ENCODE measurements around the gene MACROD2. TPM values are rescaled to one million over a fixed set of nuclear protein-coding genes. Genes with fewer than 3 reads are reported as not detected.

MACROD2 gene
- total RNA-seq, 6 experiments from 2014 or later, result 0.05 to 0.57 (median 0.11) TPM; not detected in 1

DNA sequence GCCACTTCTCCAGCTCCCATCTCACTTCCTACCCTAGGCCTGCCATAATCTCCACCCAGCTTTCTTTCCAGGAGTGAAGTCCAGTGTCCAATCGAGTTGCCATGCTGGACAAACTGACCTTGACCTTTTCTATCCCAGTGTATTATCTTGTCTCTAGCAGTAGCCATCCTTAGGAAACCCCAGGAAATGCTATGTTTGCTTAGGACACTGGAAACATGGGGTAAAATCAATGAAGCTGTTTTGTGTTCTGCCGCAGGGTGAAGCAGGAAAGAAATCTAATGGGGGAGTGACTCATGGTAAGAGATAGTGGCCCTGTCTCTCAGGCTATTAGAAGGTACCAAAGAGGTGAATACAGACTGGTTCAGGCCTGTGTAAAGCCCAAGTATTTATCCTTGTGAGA lies 1452.2 kb downstream of the MACROD2 start:
- no peaks in the 10 kb centered on the region for H3K36me3 Mint-ChIP-seq (ENCODE audit: low read depth)
- no peak overlapping the region for H3K4me3 Mint-ChIP-seq
- H3K4me1 Mint-ChIP-seq (ENCODE audit: low read depth), result no peaks in the 10 kb centered on the region
- no peak overlapping the region for H3K27ac Mint-ChIP-seq
- H3K9me3 Mint-ChIP-seq, result peaks cover 37% of the 10 kb centered on the region
- DNase-seq, result no peak
- H3K27me3 Mint-ChIP-seq (ENCODE audit: insufficient read depth), result no peaks in the 10 kb centered on the region
- TF ChIP-seq, protein P1, sequence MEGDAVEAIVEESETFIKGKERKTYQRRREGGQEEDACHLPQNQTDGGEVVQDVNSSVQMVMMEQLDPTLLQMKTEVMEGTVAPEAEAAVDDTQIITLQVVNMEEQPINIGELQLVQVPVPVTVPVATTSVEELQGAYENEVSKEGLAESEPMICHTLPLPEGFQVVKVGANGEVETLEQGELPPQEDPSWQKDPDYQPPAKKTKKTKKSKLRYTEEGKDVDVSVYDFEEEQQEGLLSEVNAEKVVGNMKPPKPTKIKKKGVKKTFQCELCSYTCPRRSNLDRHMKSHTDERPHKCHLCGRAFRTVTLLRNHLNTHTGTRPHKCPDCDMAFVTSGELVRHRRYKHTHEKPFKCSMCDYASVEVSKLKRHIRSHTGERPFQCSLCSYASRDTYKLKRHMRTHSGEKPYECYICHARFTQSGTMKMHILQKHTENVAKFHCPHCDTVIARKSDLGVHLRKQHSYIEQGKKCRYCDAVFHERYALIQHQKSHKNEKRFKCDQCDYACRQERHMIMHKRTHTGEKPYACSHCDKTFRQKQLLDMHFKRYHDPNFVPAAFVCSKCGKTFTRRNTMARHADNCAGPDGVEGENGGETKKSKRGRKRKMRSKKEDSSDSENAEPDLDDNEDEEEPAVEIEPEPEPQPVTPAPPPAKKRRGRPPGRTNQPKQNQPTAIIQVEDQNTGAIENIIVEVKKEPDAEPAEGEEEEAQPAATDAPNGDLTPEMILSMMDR (IDR thresholded peaks at IDR 0.05), result no peak

DNA sequence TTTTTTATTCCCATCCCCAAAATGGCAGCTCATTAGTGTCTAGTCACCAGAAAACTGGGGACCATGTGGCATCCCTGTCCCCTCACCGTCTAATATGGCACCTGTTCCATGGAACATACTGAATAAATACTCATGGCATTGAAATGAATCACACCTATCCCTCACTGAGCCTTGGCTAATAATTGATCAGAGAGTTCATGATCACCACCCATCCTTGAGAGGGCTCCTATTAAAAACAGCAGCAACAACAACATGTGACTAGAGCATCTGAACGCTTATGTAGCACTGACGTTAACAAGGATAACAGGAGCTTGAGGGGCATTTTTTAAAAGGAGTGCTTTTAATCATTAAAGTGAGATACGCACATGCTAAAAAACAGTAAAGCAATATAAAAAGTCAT lies 1453.7 kb downstream of the MACROD2 start:
- no peak for DNase-seq
- no peaks in the 10 kb centered on the region for H3K4me1 Mint-ChIP-seq (ENCODE audit: low read depth)
- H3K27me3 Mint-ChIP-seq (ENCODE audit: insufficient read depth), result no peaks in the 10 kb centered on the region
- H3K27ac Mint-ChIP-seq, result no peak overlapping the region
- TF ChIP-seq, protein P1 (IDR thresholded peaks at IDR 0.05), result no peak
- H3K4me3 Mint-ChIP-seq, result no peak overlapping the region
- H3K9me3 Mint-ChIP-seq, result peaks cover 39% of the 10 kb centered on the region
- no peaks in the 10 kb centered on the region for H3K36me3 Mint-ChIP-seq (ENCODE audit: low read depth)

DNA sequence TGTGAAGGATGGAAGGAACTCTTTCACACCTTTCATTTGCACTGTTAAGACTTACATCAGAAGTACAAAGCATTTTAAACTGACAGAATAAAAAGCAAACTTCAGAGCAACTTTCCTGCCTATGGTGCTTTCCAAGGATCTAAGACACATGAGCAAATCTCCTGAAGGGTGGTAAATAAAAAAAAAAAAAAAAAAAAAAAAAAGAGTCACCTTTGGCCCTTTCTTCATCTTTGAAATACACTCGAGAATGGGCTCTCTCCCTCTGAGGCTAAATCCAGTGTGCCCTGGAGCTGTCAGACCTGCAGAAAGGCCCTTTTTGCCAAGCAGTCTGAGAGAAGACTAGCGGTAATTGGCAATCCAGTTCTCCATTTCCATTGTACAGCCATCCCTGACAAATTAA lies 1455.9 kb downstream of the MACROD2 start:
- H3K4me3 Mint-ChIP-seq, result no peak overlapping the region
- DNase-seq, result no peak
- no peaks in the 10 kb centered on the region for H3K4me1 Mint-ChIP-seq (ENCODE audit: low read depth)
- H3K36me3 Mint-ChIP-seq (ENCODE audit: low read depth), result no peaks in the 10 kb centered on the region
- no peak overlapping the region for H3K27ac Mint-ChIP-seq
- peaks cover 42% of the 10 kb centered on the region for H3K9me3 Mint-ChIP-seq
- TF ChIP-seq, protein P1 (IDR thresholded peaks at IDR 0.05), result no peak
- H3K27me3 Mint-ChIP-seq (ENCODE audit: insufficient read depth), result no peaks in the 10 kb centered on the region

DNA sequence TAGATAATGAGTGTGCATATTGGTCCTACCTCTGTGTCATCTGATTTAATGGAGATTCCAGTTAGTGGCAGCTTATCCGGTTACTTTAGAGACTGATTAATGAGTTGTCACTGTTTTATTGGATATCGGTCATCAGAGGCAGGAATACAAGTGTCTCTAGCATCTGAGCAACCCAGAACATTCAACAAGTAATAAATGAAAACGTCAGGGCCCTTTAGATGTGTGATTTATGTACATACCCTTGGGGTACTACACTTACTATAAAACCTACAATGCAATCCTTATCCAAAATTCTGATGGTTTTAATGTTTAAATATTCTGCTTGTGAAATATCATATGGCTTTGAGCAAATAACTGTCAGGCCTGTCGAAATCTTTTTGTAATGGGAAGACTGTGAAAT lies 1460.0 kb downstream of the MACROD2 start:
- no peaks in the 10 kb centered on the region for H3K36me3 Mint-ChIP-seq (ENCODE audit: low read depth)
- no peak overlapping the region for H3K27ac Mint-ChIP-seq
- no peak for DNase-seq
- TF ChIP-seq, protein P1 (IDR thresholded peaks at IDR 0.05), result no peak
- H3K9me3 Mint-ChIP-seq, result peaks cover 41% of the 10 kb centered on the region
- no peaks in the 10 kb centered on the region for H3K27me3 Mint-ChIP-seq (ENCODE audit: insufficient read depth)
- no peak overlapping the region for H3K4me3 Mint-ChIP-seq
- H3K4me1 Mint-ChIP-seq (ENCODE audit: low read depth), result no peaks in the 10 kb centered on the region

DNA sequence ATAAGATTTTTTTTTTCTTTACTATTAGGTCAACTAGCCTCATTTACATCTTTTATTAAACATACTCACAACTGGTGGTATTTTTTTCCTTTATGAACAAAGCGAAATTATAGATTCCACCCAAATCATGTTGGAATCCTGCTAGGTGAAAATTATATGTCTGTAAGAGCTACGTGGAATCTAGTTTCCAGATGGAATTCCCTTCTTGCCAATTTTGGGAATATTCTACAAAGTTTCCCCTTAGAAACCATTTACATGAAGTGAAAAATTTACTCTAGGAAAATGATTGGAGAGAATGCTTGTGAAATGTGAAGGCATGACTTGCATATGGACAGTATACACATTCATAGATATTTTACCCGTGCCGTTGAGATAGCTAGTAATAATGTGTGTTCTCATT lies 1466.6 kb downstream of the MACROD2 start:
- Mint-ChIP-seq H3K27ac (no peak overlapping the region), H3K27me3 (ENCODE audit: insufficient read depth) (no peaks in the 10 kb centered on the region)
- no peak for DNase-seq

More for the DNA sequence above, 1466.6 kb downstream of the MACROD2 start:
- no peaks in the 10 kb centered on the region for H3K4me1 Mint-ChIP-seq (ENCODE audit: low read depth)
- H3K4me3 Mint-ChIP-seq, result no peak overlapping the region
- H3K9me3 Mint-ChIP-seq, result peaks cover 19% of the 10 kb centered on the region
- TF ChIP-seq, protein P1 (IDR thresholded peaks at IDR 0.05), result no peak
- H3K36me3 Mint-ChIP-seq (ENCODE audit: low read depth), result no peaks in the 10 kb centered on the region
